ENCODE data around the gene RNASEL.
A peak's percentile ranks its signal among the peaks of the same experiment; 100 is the strongest.
"Not testable (repeated sequence)": the region's sequence is repeated elsewhere in the genome, so short reads cannot be mapped to it uniquely, and the experiment has no call there.

RNASEL gene

GRCh38 chr1:182588500-182589396, at the start of gene RNASEL:
RNASEL (minus strand) TSS chr1:182589256; CDS start chr1:182586806, 2,450 bp downstream.
- Histone ChIP-seq H3K4me3 (ENCODE audit: low read length in 2 of 2) (peak within 1 kb of the TSS; percentile 85 to 98), H3K9ac (ENCODE audit: low read length in 2 of 2) (peak within 1 kb of the TSS; percentile 83 to 95), H3K4me1 (ENCODE audit: control insufficient read depth, insufficient read depth, low read length) (peaks cover 25% of the 10 kb centered on the region)

GRCh38 chr1:182637769-182638168, 48.7 kb upstream of the RNASEL start:
- Histone ChIP-seq H3K27me3 (ENCODE audit: control insufficient read depth in 1 of 2, insufficient read depth in 2 of 2, low read length in 2 of 2) (no peaks in the 10 kb centered on the region), H3K9me3 (ENCODE audit: control insufficient read depth in 2 of 2, low read length in 2 of 2) (no peaks in the 10 kb centered on the region), H3K9ac (ENCODE audit: low read length in 2 of 2) (no peak overlapping the region), H3K27ac (ENCODE audit: low read length) (no peak overlapping the region), H3K4me3 (ENCODE audit: low read length in 2 of 2) (no peak overlapping the region), H3K4me1 (ENCODE audit: control insufficient read depth, insufficient read depth, low read length) (no peaks in the 10 kb centered on the region), H3K36me3 (ENCODE audit: control insufficient read depth in 2 of 2, insufficient read depth in 2 of 2, low read length in 2 of 2) (no peaks in the 10 kb centered on the region)

More at GRCh38 chr1:182588500-182589396, at the start of gene RNASEL:
- Histone ChIP-seq H3K9me3 (ENCODE audit: control insufficient read depth in 2 of 2, low read length in 2 of 2) (no peaks in the 10 kb centered on the region), H3K27me3 (ENCODE audit: control insufficient read depth in 1 of 2, insufficient read depth in 2 of 2, low read length in 2 of 2) (no peaks in the 10 kb centered on the region), H3K36me3 (ENCODE audit: control insufficient read depth in 2 of 2, insufficient read depth in 2 of 2, low read length in 2 of 2) (peaks cover 0 to 2% of the 10 kb centered on the region in 2 donors), H3K27ac (ENCODE audit: low read length) (peak within 1 kb of the TSS; percentile 85)

- no peaks in the 10 kb centered on the region for H3K9me3 ChIP-seq (ENCODE audit: control insufficient read depth in 2 of 2, low read length in 2 of 2)
- H3K27ac ChIP-seq (ENCODE audit: low read length) = no peak overlapping the region
- no peaks in the 10 kb centered on the region for H3K27me3 ChIP-seq (ENCODE audit: control insufficient read depth in 1 of 2, insufficient read depth in 2 of 2, low read length in 2 of 2)
- no peak overlapping the region for H3K4me3 ChIP-seq (ENCODE audit: low read length in 2 of 2)
- no peak overlapping the region for H3K9ac ChIP-seq (ENCODE audit: low read length in 2 of 2)
- H3K36me3 ChIP-seq (ENCODE audit: control insufficient read depth in 2 of 2, insufficient read depth in 2 of 2, low read length in 2 of 2) = no peaks in the 10 kb centered on the region
- H3K4me1 ChIP-seq (ENCODE audit: control insufficient read depth, insufficient read depth, low read length) = no peaks in the 10 kb centered on the region
Observed at GRCh38 chr1:182635871-182636270, 46.8 kb upstream of the RNASEL start.

- H3K9me3 ChIP-seq (ENCODE audit: control insufficient read depth in 2 of 2, low read length in 2 of 2) = no peaks in the 10 kb centered on the region
- H3K4me3 ChIP-seq (ENCODE audit: low read length in 2 of 2) = no peak overlapping the region
- no peak overlapping the region for H3K27ac ChIP-seq (ENCODE audit: low read length)
- H3K27me3 ChIP-seq (ENCODE audit: control insufficient read depth in 1 of 2, insufficient read depth in 2 of 2, low read length in 2 of 2) = no peaks in the 10 kb centered on the region
- H3K4me1 ChIP-seq (ENCODE audit: control insufficient read depth, insufficient read depth, low read length) = no peaks in the 10 kb centered on the region
- H3K9ac ChIP-seq (ENCODE audit: low read length in 2 of 2) = no peak overlapping the region
- H3K36me3 ChIP-seq (ENCODE audit: control insufficient read depth in 2 of 2, insufficient read depth in 2 of 2, low read length in 2 of 2) = no peaks in the 10 kb centered on the region
Observed at GRCh38 chr1:182634306-182635072, 45.4 kb upstream of the RNASEL start.

GRCh38 chr1:182633657-182634281, 44.7 kb upstream of the RNASEL start:
- Histone ChIP-seq H3K9me3 (ENCODE audit: control insufficient read depth in 2 of 2, low read length in 2 of 2) (no peaks in the 10 kb centered on the region), H3K9ac (ENCODE audit: low read length in 2 of 2) (no peak overlapping the region), H3K36me3 (ENCODE audit: control insufficient read depth in 2 of 2, insufficient read depth in 2 of 2, low read length in 2 of 2) (no peaks in the 10 kb centered on the region), H3K27me3 (ENCODE audit: control insufficient read depth in 1 of 2, insufficient read depth in 2 of 2, low read length in 2 of 2) (no peaks in the 10 kb centered on the region), H3K27ac (ENCODE audit: low read length) (no peak overlapping the region), H3K4me3 (ENCODE audit: low read length in 2 of 2) (no peak overlapping the region), H3K4me1 (ENCODE audit: control insufficient read depth, insufficient read depth, low read length) (no peaks in the 10 kb centered on the region)

GRCh38 chr1:182633031-182633430, 44.0 kb upstream of the RNASEL start:
- Histone ChIP-seq H3K9me3 (ENCODE audit: control insufficient read depth in 2 of 2, low read length in 2 of 2) (no peaks in the 10 kb centered on the region), H3K27ac (ENCODE audit: low read length) (no peak overlapping the region)

GRCh38 chr1:182632441-182632857, 43.4 kb upstream of the RNASEL start:
- not testable (repeated sequence) for H3K4me1 ChIP-seq (ENCODE audit: control insufficient read depth, insufficient read depth, low read length); H3K36me3 ChIP-seq (ENCODE audit: control insufficient read depth in 2 of 2, insufficient read depth in 2 of 2, low read length in 2 of 2); H3K9me3 ChIP-seq (ENCODE audit: control insufficient read depth in 2 of 2, low read length in 2 of 2); H3K4me3 ChIP-seq (ENCODE audit: low read length in 2 of 2); H3K9ac ChIP-seq (ENCODE audit: low read length in 2 of 2); H3K27ac ChIP-seq (ENCODE audit: low read length); H3K27me3 ChIP-seq (ENCODE audit: control insufficient read depth in 1 of 2, insufficient read depth in 2 of 2, low read length in 2 of 2)

More at GRCh38 chr1:182633031-182633430, 44.0 kb upstream of the RNASEL start:
- Histone ChIP-seq H3K4me1 (ENCODE audit: control insufficient read depth, insufficient read depth, low read length) (no peaks in the 10 kb centered on the region), H3K27me3 (ENCODE audit: control insufficient read depth in 1 of 2, insufficient read depth in 2 of 2, low read length in 2 of 2) (no peaks in the 10 kb centered on the region), H3K36me3 (ENCODE audit: control insufficient read depth in 2 of 2, insufficient read depth in 2 of 2, low read length in 2 of 2) (no peaks in the 10 kb centered on the region), H3K9ac (ENCODE audit: low read length in 2 of 2) (no peak overlapping the region), H3K4me3 (ENCODE audit: low read length in 2 of 2) (no peak overlapping the region)

GRCh38 chr1:182631954-182632353, 42.9 kb upstream of the RNASEL start:
- H3K27me3 ChIP-seq (ENCODE audit: control insufficient read depth in 1 of 2, insufficient read depth in 2 of 2, low read length in 2 of 2) = no peaks in the 10 kb centered on the region
- H3K9ac ChIP-seq (ENCODE audit: low read length in 2 of 2) = no peak overlapping the region
- H3K9me3 ChIP-seq (ENCODE audit: control insufficient read depth in 2 of 2, low read length in 2 of 2) = no peaks in the 10 kb centered on the region
- H3K4me3 ChIP-seq (ENCODE audit: low read length in 2 of 2) = no peak overlapping the region
- no peaks in the 10 kb centered on the region for H3K36me3 ChIP-seq (ENCODE audit: control insufficient read depth in 2 of 2, insufficient read depth in 2 of 2, low read length in 2 of 2)
- H3K4me1 ChIP-seq (ENCODE audit: control insufficient read depth, insufficient read depth, low read length) = no peaks in the 10 kb centered on the region
- H3K27ac ChIP-seq (ENCODE audit: low read length) = no peak overlapping the region

- Histone ChIP-seq H3K9me3 (ENCODE audit: control insufficient read depth in 2 of 2, low read length in 2 of 2) (no peaks in the 10 kb centered on the region), H3K27ac (ENCODE audit: low read length) (no peak overlapping the region), H3K27me3 (ENCODE audit: control insufficient read depth in 1 of 2, insufficient read depth in 2 of 2, low read length in 2 of 2) (no peaks in the 10 kb centered on the region), H3K4me1 (ENCODE audit: control insufficient read depth, insufficient read depth, low read length) (no peaks in the 10 kb centered on the region), H3K4me3 (ENCODE audit: low read length in 2 of 2) (no peak overlapping the region), H3K9ac (ENCODE audit: low read length in 2 of 2) (no peak overlapping the region), H3K36me3 (ENCODE audit: control insufficient read depth in 2 of 2, insufficient read depth in 2 of 2, low read length in 2 of 2) (no peaks in the 10 kb centered on the region)
Observed at GRCh38 chr1:182631053-182631677, 42.1 kb upstream of the RNASEL start.

GRCh38 chr1:182630586-182630985, 41.5 kb upstream of the RNASEL start:
- Histone ChIP-seq H3K27ac (ENCODE audit: low read length) (no peak overlapping the region), H3K4me3 (ENCODE audit: low read length in 2 of 2) (no peak overlapping the region), H3K4me1 (ENCODE audit: control insufficient read depth, insufficient read depth, low read length) (no peaks in the 10 kb centered on the region), H3K27me3 (ENCODE audit: control insufficient read depth in 1 of 2, insufficient read depth in 2 of 2, low read length in 2 of 2) (no peaks in the 10 kb centered on the region), H3K9ac (ENCODE audit: low read length in 2 of 2) (no peak overlapping the region), H3K36me3 (ENCODE audit: control insufficient read depth in 2 of 2, insufficient read depth in 2 of 2, low read length in 2 of 2) (no peaks in the 10 kb centered on the region), H3K9me3 (ENCODE audit: control insufficient read depth in 2 of 2, low read length in 2 of 2) (no peaks in the 10 kb centered on the region)

Data from stomach smooth muscle (tissue), 2 donors.